Uterus (tissue), 2 donors: Measurements from ENCODE around the gene PFKFB1.

Experiments
- CTCF ChIP-seq, 4 experiments: fragments of 200-600 bp in 2 of 4; fragments of 450-650 bp in 2 of 4; sonication (generic) in 2 of 4; IDR thresholded peaks; one replicate each; pipeline ENCODE4 v1.5.1; 2016 to 2019; ENCODE audit warnings: antibody characterized with exemption in 4 of 4, mild to moderate bottlenecking in 2 of 4, moderate library complexity in 1 of 4
- POLR2A ChIP-seq, 2 donors: fragments of 450-650 bp; IDR thresholded peaks; one replicate each; pipeline ENCODE4 v1.6.1; 2016; ENCODE audit warnings: antibody characterized with exemption in 2 of 2, mild to moderate bottlenecking in 1 of 2, moderate library complexity in 1 of 2

GRCh38 chrX:54999717-55000598, 6.0 kb upstream of the PFKFB1 start, which contains the start of gene APEX2:
- no peak for TF ChIP-seq CTCF (IDR thresholded peaks at IDR 0.05)
- TF ChIP-seq POLR2A (IDR thresholded peaks at IDR 0.05) = peak; percentile 46 to 66
